H1 (cell line): ENCODE results near the gene PRSS16. TPM values are rescaled to one million over a fixed set of nuclear protein-coding genes. Genes with fewer than 3 reads are reported as not detected.

ENCODE experiments used
- ATF2 ChIP-seq: IDR thresholded peaks from 2 replicates; pipeline ENCODE4 v1.6.1; 2012; ENCODE audit warnings: low read length, inconsistent platforms
- BACH1 ChIP-seq: IDR thresholded peaks from 2 replicates; pipeline ENCODE4 v1.6.1; 2012; ENCODE audit warnings: low read length, improper control_type of control experiment
- BRCA1 ChIP-seq: IDR thresholded peaks from 2 replicates; pipeline ENCODE4 v1.6.1; 2012; ENCODE audit warnings: low read depth, low read length, improper control_type of control experiment
- GTF2F1 ChIP-seq: IDR thresholded peaks from 2 replicates; pipeline ENCODE4 v1.6.1; 2012; ENCODE audit warnings: low read depth, low read length, improper control_type of control experiment, borderline replicate concordance
- JUND ChIP-seq: IDR thresholded peaks from 2 replicates; pipeline ENCODE4 v1.6.1; 2011; ENCODE audit warnings: mild to moderate bottlenecking, improper control_type of control experiment, low read length
- KDM4A ChIP-seq: IDR thresholded peaks from one replicate; pipeline ENCODE4 v1.7.1; 2012; ENCODE audit warnings: low read depth, mild to moderate bottlenecking, moderate library complexity, low read length, inconsistent platforms; ENCODE audit not compliant: severe bottlenecking
- MAFK ChIP-seq: IDR thresholded peaks from 2 replicates; pipeline ENCODE4 v1.6.1; 2012; ENCODE audit warnings: low read depth, mild to moderate bottlenecking, improper control_type of control experiment, low read length
- MAX ChIP-seq: IDR thresholded peaks from 2 replicates; pipeline ENCODE4 v1.6.1; 2012; ENCODE audit warnings: inconsistent platforms
- POLR2AphosphoS5 ChIP-seq: IDR thresholded peaks from 2 replicates; pipeline ENCODE4 v1.6.1; 2011; ENCODE audit warnings: low read depth, low read length
- POU5F1 ChIP-seq: IDR thresholded peaks from 2 replicates; pipeline ENCODE4 v1.6.1; 2011; ENCODE audit warnings: low read depth, mild to moderate bottlenecking, low read length, moderate library complexity
- RAD21 ChIP-seq, 2 experiments: IDR thresholded peaks in 1 of 2; conservative IDR thresholded peaks in 1 of 2; 2 replicates each; pipeline ENCODE4 v1.6.1; 2011; ENCODE audit warnings: low read depth in 2 of 2, low read length in 2 of 2, improper control_type of control experiment in 1 of 2, inconsistent platforms in 1 of 2, mild to moderate bottlenecking in 1 of 2, moderate library complexity in 1 of 2
- RBBP5 ChIP-seq: IDR thresholded peaks from 2 replicates; pipeline ENCODE4 v1.7.1; 2012; ENCODE audit warnings: low read depth, mild to moderate bottlenecking, inconsistent platforms, low read length, moderate library complexity, borderline replicate concordance
- RXRA ChIP-seq: IDR thresholded peaks from 2 replicates; pipeline ENCODE4 v1.6.1; 2011; ENCODE audit warnings: low read depth, mild to moderate bottlenecking, low read length, moderate library complexity; ENCODE audit not compliant: insufficient read depth
- SIRT6 ChIP-seq: IDR thresholded peaks from one replicate; pipeline ENCODE4 v1.7.1; 2012; ENCODE audit warnings: low read length, inconsistent platforms
- TBP ChIP-seq: IDR thresholded peaks from 2 replicates; pipeline ENCODE4 v1.6.1; 2011; ENCODE audit warnings: low read depth, low read length, improper control_type of control experiment
- USF2 ChIP-seq: IDR thresholded peaks from 2 replicates; pipeline ENCODE4 v1.6.1; 2011; ENCODE audit warnings: low read length, improper control_type of control experiment
- polyA plus RNA-seq, 7 experiments: library from polyadenylated mRNA; depleted of rRNA in 3 of 7; stranded (reverse) in 5 of 7; unstranded in 2 of 7; fragments of >200 nt in 5 of 7; fragments of 200-250 nt in 2 of 7; gene quantifications; 1 replicate in 5 of 7; 2 replicates in 1 of 7; 4 replicates in 1 of 7; pipeline versions ENCODE4 v1.2.1 to v1.2.3, GENCODE V29; 2011 to 2013; ENCODE audit warnings: missing spikeins in 2 of 7, mixed read lengths in 2 of 7
- total RNA-seq: library from RNA; stranded (reverse); fragmentation: NEBNext Ultra II Directional; extraction: Animal tissue kit (Norgen Biotek cat#: 25700); gene quantifications from 2 replicates; pipeline ENCODE4 v1.2.1, GENCODE V29; 2021
- TF ChIP-seq, protein P1 (sequence below): IDR thresholded peaks from 2 replicates; pipeline ENCODE4 v1.6.1; 2011; ENCODE audit warnings: low read depth, mild to moderate bottlenecking, low read length; ENCODE audit not compliant: insufficient read depth

PRSS16 gene
- total and polyA plus RNA-seq, 2 of the 8 experiments (the other 6 are each of a cell fraction or from before 2014, with no cell fraction given): 20.2 to 38.9 TPM

- no peak for TF ChIP-seq ATF2
- no peak for TF ChIP-seq BRCA1
- TF ChIP-seq USF2: no peak
- no peak for TF ChIP-seq GTF2F1
- no peak for TF ChIP-seq MAFK
- TF ChIP-seq JUND: no peak
- TF ChIP-seq RBBP5: no peak
- peak; percentile 78 for TF ChIP-seq TBP
- no peak for TF ChIP-seq POLR2AphosphoS5
- TF ChIP-seq, protein P1, sequence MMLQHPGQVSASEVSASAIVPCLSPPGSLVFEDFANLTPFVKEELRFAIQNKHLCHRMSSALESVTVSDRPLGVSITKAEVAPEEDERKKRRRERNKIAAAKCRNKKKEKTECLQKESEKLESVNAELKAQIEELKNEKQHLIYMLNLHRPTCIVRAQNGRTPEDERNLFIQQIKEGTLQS: no peak
- TF ChIP-seq POU5F1: no peak
- TF ChIP-seq RXRA: no peak
- peak; percentile 6 for TF ChIP-seq KDM4A
- TF ChIP-seq SIRT6: no peak
- TF ChIP-seq RAD21 (IDR thresholded peaks at IDR 0.05 in 1 of 2, conservative IDR thresholded peaks at IDR 0.05 in 1 of 2; ENCODE audit: low read depth in 2 of 2, low read length in 2 of 2): no peak
- TF ChIP-seq MAX: no peak
- no peak for TF ChIP-seq BACH1
These were observed 13.4 kb downstream of the PRSS16 start (continued) for GRCh38 chr6:27260836-27261375.
